Stomach (tissue), 9 donors: Measurements from ENCODE around the gene MB21D2. TPM values are rescaled to one million over a fixed set of nuclear protein-coding genes. Genes with fewer than 3 reads are reported as not detected.

Source experiments
- DNase-seq, 2 donors: peaks; one replicate each; pipeline versions ENCODE4 v3.0.0 to v3.0.0-alpha.2; 2013 to 2019
- H3K27ac ChIP-seq, 5 donors: fragments of 200-600 bp in 4 of 5; sonication (generic) in 4 of 5; one replicate each; pipeline ENCODE4 v1.5.1; 2013 to 2019; ENCODE audit warnings: mild to moderate bottlenecking in 1 of 5, moderate library complexity in 1 of 5
- H3K27me3 ChIP-seq, 3 donors: fragments of 200-600 bp; sonication (generic); one replicate each; pipeline ENCODE4 v1.5.1; 2017 to 2019; ENCODE audit warnings: mixed run types in 1 of 3
- H3K36me3 ChIP-seq, 4 donors: fragments of 200-600 bp; sonication (generic); 1 replicate in 3 of 4; 2 replicates in 1 of 4; pipeline ENCODE4 v1.5.1; 2016 to 2019
- H3K4me1 ChIP-seq, 4 donors: fragments of 200-600 bp; sonication (generic); one replicate each; pipeline ENCODE4 v1.5.1; 2016 to 2019
- H3K4me3 ChIP-seq, 4 donors: fragments of 200-600 bp; sonication (generic) in 3 of 4; one replicate each; pipeline ENCODE4 v1.5.1; 2016 to 2019; ENCODE audit warnings: mild to moderate bottlenecking in 1 of 4
- H3K9me3 ChIP-seq, 4 donors: fragments of 200-600 bp; sonication (generic); one replicate each; pipeline ENCODE4 v1.5.1; 2016 to 2019
- EP300 ChIP-seq: sonication (generic); formaldehyde crosslinking; IDR thresholded peaks from one replicate; pipeline ENCODE4 v1.6.1; 2017; ENCODE audit warnings: antibody characterized with exemption
- POLR2A ChIP-seq, 4 donors: fragments of 450-650 bp; IDR thresholded peaks; one replicate each; pipeline ENCODE4 v1.6.1; 2016; ENCODE audit warnings: antibody characterized with exemption in 4 of 4, control low read depth in 2 of 4, mild to moderate bottlenecking in 1 of 4, moderate library complexity in 1 of 4
- POLR2AphosphoS5 ChIP-seq, 3 donors: sonication (generic); formaldehyde crosslinking; IDR thresholded peaks; one replicate each; pipeline ENCODE4 v1.6.1; 2016; ENCODE audit warnings: antibody characterized with exemption in 3 of 3
- WGBS, 5 donors: extraction: QIAGEN DNeasy Blood & Tissue Kit in 3 of 5; methylation state at CpG; one replicate each; pipeline versions ENCODE4 v1.1.5 to v1.1.7; 2013 to 2018; 5-methylcytosine and 5-hydroxymethylcytosine counted together
- intact Hi-C: fragments of 100-400 bp; cut with DNase I; formaldehyde crosslinking; loops from one replicate; pipeline ENCODE4 v1.15.1; 2023; ENCODE audit warnings: low total_unique reads
- polyA plus RNA-seq, 3 donors: library from polyadenylated mRNA; stranded (reverse); fragments of 200-250 nt; gene quantifications; one replicate each; pipeline ENCODE4 v1.2.3, GENCODE V29; 2013
- total RNA-seq, 5 donors: library from RNA; depleted of rRNA; stranded (reverse); fragments of >200 nt; gene quantifications; one replicate each; pipeline versions ENCODE4 v1.1.0 to v1.2.3, GENCODE V29; 2014 to 2016
- TF ChIP-seq, protein P1 (sequence below), 7 experiments: fragments of 450-650 bp in 4 of 7; fragments of 200-600 bp in 3 of 7; sonication (generic) in 3 of 7; IDR thresholded peaks; one replicate each; pipeline ENCODE4 v1.5.1; 2016 to 2019; ENCODE audit warnings: antibody characterized with exemption in 7 of 7, control low read depth in 2 of 7, mild to moderate bottlenecking in 1 of 7
- donor health status: healthy with polysubstance abuse.
- donor health status: Bipolar disorder and iron deficiency.
- donor health status: healthy.

MB21D2 gene
- total and polyA plus RNA-seq, 8 donors: 0.45 to 15.1 (median 2.0) TPM

DNA sequence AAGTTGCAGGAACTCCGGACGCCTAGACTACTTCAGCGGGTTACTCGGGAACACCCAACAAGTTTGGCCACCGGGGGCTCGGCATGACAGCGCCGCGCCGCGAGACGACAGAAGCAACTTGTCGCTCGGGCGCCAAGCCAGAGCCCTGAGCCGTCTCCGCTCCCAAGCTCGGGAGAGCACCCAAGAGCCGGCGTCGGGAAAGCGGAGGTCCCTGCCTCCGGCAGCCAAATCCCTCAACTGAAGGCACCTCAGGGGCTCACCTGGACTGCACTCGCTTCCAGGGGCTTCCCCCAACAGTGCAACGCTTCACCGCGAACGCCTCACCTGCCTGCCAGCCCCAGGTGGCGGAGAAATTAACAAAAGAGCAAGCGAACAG is 640 bp downstream of the MB21D2 start:
- TF ChIP-seq POLR2AphosphoS5 (IDR thresholded peaks at IDR 0.05): peak in 1 of 3 donors; percentile 29
- TF ChIP-seq POLR2A (IDR thresholded peaks at IDR 0.05): no peak
- TF ChIP-seq EP300: no peak
- TF ChIP-seq, protein P1, sequence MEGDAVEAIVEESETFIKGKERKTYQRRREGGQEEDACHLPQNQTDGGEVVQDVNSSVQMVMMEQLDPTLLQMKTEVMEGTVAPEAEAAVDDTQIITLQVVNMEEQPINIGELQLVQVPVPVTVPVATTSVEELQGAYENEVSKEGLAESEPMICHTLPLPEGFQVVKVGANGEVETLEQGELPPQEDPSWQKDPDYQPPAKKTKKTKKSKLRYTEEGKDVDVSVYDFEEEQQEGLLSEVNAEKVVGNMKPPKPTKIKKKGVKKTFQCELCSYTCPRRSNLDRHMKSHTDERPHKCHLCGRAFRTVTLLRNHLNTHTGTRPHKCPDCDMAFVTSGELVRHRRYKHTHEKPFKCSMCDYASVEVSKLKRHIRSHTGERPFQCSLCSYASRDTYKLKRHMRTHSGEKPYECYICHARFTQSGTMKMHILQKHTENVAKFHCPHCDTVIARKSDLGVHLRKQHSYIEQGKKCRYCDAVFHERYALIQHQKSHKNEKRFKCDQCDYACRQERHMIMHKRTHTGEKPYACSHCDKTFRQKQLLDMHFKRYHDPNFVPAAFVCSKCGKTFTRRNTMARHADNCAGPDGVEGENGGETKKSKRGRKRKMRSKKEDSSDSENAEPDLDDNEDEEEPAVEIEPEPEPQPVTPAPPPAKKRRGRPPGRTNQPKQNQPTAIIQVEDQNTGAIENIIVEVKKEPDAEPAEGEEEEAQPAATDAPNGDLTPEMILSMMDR (IDR thresholded peaks at IDR 0.05): no peak
- DNase-seq: peak; percentile 63 to 87
- Histone ChIP-seq H3K36me3 (no peaks in the 10 kb centered on the region), H3K27ac (peak overlapping the region; percentile 82 to 94 (median 91)), H3K4me1 (peaks cover 9 to 51% (median 22%) of the 10 kb centered on the region in 4 donors), H3K4me3 (peak overlapping the region; percentile 63 to 75 (median 73)), H3K9me3 (no peaks in the 10 kb centered on the region), H3K27me3 (peaks cover 0 to 34% (median 0%) of the 10 kb centered on the region in 3 donors)
- intact Hi-C loops: loop anchor here (10.0 kb wide), 1 partner anchor 92 kb away; no protein-coding TSS in a partner anchor
- WGBS, 5 donors: 0 to 5% (median 1%) methylated on average over 28 to 30 of the region's 30 CpGs

DNA sequence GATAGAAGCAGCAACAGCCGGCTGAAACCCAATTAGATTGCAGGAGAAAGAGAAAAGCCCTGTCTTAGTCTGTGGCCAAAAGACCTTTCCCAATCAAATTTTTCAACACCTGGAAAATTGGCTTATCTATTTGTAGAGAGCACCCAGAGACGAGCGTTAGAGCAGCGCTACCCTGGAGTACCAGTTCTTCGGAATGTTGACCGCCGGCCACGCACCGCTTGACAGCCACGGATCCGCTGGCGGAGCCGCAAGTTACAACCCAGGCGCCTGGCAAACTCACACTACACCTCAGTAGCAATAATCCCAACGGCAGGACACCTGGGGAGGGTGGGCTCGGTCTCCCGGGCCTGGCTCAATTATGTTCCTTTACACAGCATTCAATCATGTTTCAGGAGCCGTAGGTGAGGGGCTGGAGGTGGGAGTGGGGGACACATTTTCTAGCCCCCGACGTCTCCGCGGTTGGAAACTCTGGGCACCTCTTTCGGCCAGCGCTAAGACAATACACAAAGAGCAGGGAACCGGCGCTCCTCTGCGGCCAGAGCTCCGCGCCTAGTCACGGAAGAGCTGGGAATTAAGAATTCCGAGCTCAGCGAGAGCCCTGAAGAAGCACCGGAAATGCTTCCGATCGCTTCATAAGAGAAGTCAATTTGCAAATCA is 1.2 kb downstream of the MB21D2 start:
- intact Hi-C loops: loop anchor here (10.0 kb wide), 1 partner anchor 92 kb away; no protein-coding TSS in a partner anchor
- Histone ChIP-seq H3K27me3 (peaks cover 0 to 34% (median 0%) of the 10 kb centered on the region in 3 donors), H3K4me3 (peak overlapping the region; percentile 63 to 75 (median 73)), H3K36me3 (no peaks in the 10 kb centered on the region), H3K9me3 (no peaks in the 10 kb centered on the region), H3K4me1 (peaks cover 9 to 46% (median 22%) of the 10 kb centered on the region in 4 donors), H3K27ac (peak overlapping the region; percentile 82 to 94 (median 91))
- WGBS, 5 donors: 1 to 4% (median 1%) methylated on average over 31 to 35 of the region's 35 CpGs
- peak; percentile 48 to 66 for DNase-seq
- TF ChIP-seq POLR2AphosphoS5 (IDR thresholded peaks at IDR 0.05) (no peak), POLR2A (IDR thresholded peaks at IDR 0.05) (no peak), EP300 (no peak)
- TF ChIP-seq, protein P1 (IDR thresholded peaks at IDR 0.05): no peak

DNA sequence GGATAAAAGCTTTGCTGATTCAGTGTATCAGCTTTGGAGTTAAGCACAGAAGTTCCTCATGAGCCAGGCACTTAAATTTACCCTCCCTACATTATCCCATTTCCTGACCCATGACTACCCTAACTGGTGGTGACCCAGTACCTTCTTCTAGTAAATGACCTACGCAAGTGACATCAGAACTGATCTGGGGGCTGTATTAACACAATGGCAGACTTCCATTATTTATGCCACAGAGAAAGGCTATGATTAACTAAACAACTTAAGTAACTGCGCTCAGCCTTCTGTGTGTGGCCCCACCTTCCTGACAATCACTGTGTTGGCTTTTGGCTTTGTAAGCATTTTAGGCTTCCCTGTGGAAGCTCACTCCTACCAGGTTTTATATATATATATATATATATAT is 1.9 kb downstream of the MB21D2 start:
- 52 to 65% (median 57%) methylated on average over 2 of the region's 2 CpGs for WGBS, 5 donors
- Histone ChIP-seq H3K27me3 (peaks cover 0 to 34% (median 0%) of the 10 kb centered on the region in 3 donors), H3K27ac (no peak overlapping the region), H3K4me3 (peak overlapping the region; percentile 63 to 75 (median 73)), H3K36me3 (no peaks in the 10 kb centered on the region), H3K4me1 (peaks cover 9 to 38% (median 22%) of the 10 kb centered on the region in 4 donors), H3K9me3 (no peaks in the 10 kb centered on the region)
- intact Hi-C loops: loop anchor here (10.0 kb wide), 1 partner anchor 91 kb away; no protein-coding TSS in a partner anchor
- DNase-seq: peak in 1 of 2 donors; percentile 32
- TF ChIP-seq, protein P1 (IDR thresholded peaks at IDR 0.05): no peak
- TF ChIP-seq POLR2AphosphoS5 (IDR thresholded peaks at IDR 0.05): peak in 1 of 3 donors; percentile 36

DNA sequence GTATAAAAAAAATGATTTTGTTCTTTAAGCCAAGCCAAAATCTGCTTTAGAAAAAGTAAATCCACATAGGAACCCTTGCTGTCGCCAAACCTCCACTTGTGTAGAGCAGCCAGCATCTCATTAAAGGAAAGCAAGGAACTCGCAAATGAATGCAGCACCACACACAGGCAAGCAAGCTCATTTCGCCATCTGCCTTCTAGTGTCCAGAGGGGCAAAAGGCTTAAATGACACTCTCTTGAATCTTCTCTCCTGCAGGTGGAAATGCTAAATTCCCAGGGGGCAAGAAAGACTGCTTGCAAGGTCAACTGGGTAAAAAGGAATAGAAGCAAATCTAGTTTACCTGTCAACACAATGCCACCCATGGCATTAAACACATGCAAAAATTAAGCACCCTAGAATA is 2.4 kb downstream of the MB21D2 start:
- H3K27me3 ChIP-seq: peaks cover 0 to 34% (median 0%) of the 10 kb centered on the region in 3 donors
- intact Hi-C loops: loop anchor here (10.0 kb wide), 1 partner anchor 91 kb away; no protein-coding TSS in a partner anchor
- TF ChIP-seq POLR2AphosphoS5 (IDR thresholded peaks at IDR 0.05) (no peak), POLR2A (IDR thresholded peaks at IDR 0.05) (no peak)
- TF ChIP-seq, protein P1 (IDR thresholded peaks at IDR 0.05): no peak
- no peak overlapping the region for H3K27ac ChIP-seq
- DNase-seq: peak in 1 of 2 donors; percentile 58
- peaks cover 9 to 38% (median 22%) of the 10 kb centered on the region in 4 donors for H3K4me1 ChIP-seq
- no peak overlapping the region for H3K4me3 ChIP-seq
- WGBS, 5 donors: 60 to 74% (median 70%) methylated on average over 3 of the region's 3 CpGs
- no peaks in the 10 kb centered on the region for H3K36me3 ChIP-seq
- H3K9me3 ChIP-seq: no peaks in the 10 kb centered on the region
